KMS-11 (cell line): ENCODE results near the gene FRMD8.

ENCODE experiments used
- H2AFZ ChIP-seq: fragments of 200-600 bp; sonication (generic); 2 replicates; pipeline ENCODE4 v1.6.1; 2016; ENCODE audit warnings: antibody characterized with exemption, mixed run types, low read depth
- H3K27ac ChIP-seq: fragments of 200-600 bp; sonication (generic); 2 replicates; pipeline ENCODE4 v1.6.1; 2016; ENCODE audit warnings: mild to moderate bottlenecking, mixed run types
- H3K27me3 ChIP-seq: fragments of 200-600 bp; sonication (generic); 2 replicates; pipeline ENCODE4 v1.6.1; 2017; ENCODE audit warnings: mild to moderate bottlenecking, low read depth, mixed run types, moderate library complexity; ENCODE audit not compliant: insufficient read depth
- H3K36me3 ChIP-seq: fragments of 200-600 bp; sonication (generic); 2 replicates; pipeline ENCODE4 v1.6.1; 2017; ENCODE audit warnings: mild to moderate bottlenecking, mixed run types; ENCODE audit not compliant: insufficient read depth
- H3K4me1 ChIP-seq: fragments of 200-600 bp; sonication (generic); 2 replicates; pipeline ENCODE4 v1.6.1; 2016; ENCODE audit warnings: mild to moderate bottlenecking, low read depth, mixed run types; ENCODE audit not compliant: poor library complexity, severe bottlenecking
- H3K4me2 ChIP-seq: fragments of 200-600 bp; sonication (generic); 2 replicates; pipeline ENCODE4 v1.7.0; 2016; ENCODE audit warnings: mild to moderate bottlenecking, mixed run types
- H3K4me3 ChIP-seq: fragments of 200-600 bp; sonication (generic); IDR thresholded peaks from 2 replicates; pipeline ENCODE4 v1.6.1; 2017; ENCODE audit warnings: low read depth, low read length, mixed read lengths; ENCODE audit not compliant: insufficient read depth
- H3K79me2 ChIP-seq: fragments of 200-600 bp; sonication (generic); 2 replicates; pipeline ENCODE4 v1.6.1; 2016; ENCODE audit warnings: low read depth, mixed run types; ENCODE audit not compliant: insufficient read depth
- H3K9ac ChIP-seq: fragments of 200-600 bp; sonication (generic); 2 replicates; pipeline ENCODE4 v1.6.1; 2016; ENCODE audit warnings: mild to moderate bottlenecking, mixed run types
- H4K20me1 ChIP-seq: fragments of 200-600 bp; sonication (generic); 2 replicates; pipeline ENCODE4 v1.6.1; 2016; ENCODE audit warnings: mild to moderate bottlenecking, mixed run types; ENCODE audit not compliant: insufficient read depth
- CTCF ChIP-seq: fragments of 200-600 bp; sonication (generic); conservative IDR thresholded peaks from 2 replicates; pipeline ENCODE4 v1.6.1; 2017; ENCODE audit warnings: low read depth, mild to moderate bottlenecking, antibody characterized with exemption, low read length, moderate library complexity, mixed read lengths

The FRMD8 gene

GRCh38 chr11:65427691-65428577, 41.5 kb downstream of the FRMD8 start:
- no peaks in the 10 kb centered on the region for H3K27me3 ChIP-seq
- peaks cover 97% of the 10 kb centered on the region for H3K79me2 ChIP-seq
- H3K4me3 ChIP-seq = no peak overlapping the region
- peaks cover 33% of the 10 kb centered on the region for H4K20me1 ChIP-seq
- TF ChIP-seq CTCF = no peak
- peak overlapping the region; percentile 99; the same call in 1 of the 2 replicates for H3K9ac ChIP-seq
- no peaks in the 10 kb centered on the region for H3K36me3 ChIP-seq
- H3K27ac ChIP-seq = peak overlapping the region; percentile 100
- peak overlapping the region; percentile 36 for H3K4me2 ChIP-seq
- H3K4me1 ChIP-seq = peaks cover 82% of the 10 kb centered on the region
- H2AFZ ChIP-seq = no peak overlapping the region

GRCh38 chr11:65428578-65429067, 42.2 kb downstream of the FRMD8 start:
- Histone ChIP-seq H3K27me3 (no peaks in the 10 kb centered on the region), H2AFZ (no peak overlapping the region), H3K4me2 (peak overlapping the region; percentile 36; the same call in 1 of the 2 replicates), H3K4me3 (no peak overlapping the region), H3K27ac (peak overlapping the region; percentile 100; the same call in 1 of the 2 replicates), H3K4me1 (peaks cover 89% of the 10 kb centered on the region), H3K36me3 (no peaks in the 10 kb centered on the region), H4K20me1 (peaks cover 32% of the 10 kb centered on the region), H3K79me2 (peaks cover 96% of the 10 kb centered on the region), H3K9ac (peak overlapping the region; percentile 99; the same call in 1 of the 2 replicates)
- TF ChIP-seq CTCF = no peak

- peak overlapping the region; percentile 99; the same call in 1 of the 2 replicates for H3K9ac ChIP-seq
- peaks cover 94% of the 10 kb centered on the region for H3K79me2 ChIP-seq
- no peak overlapping the region for H2AFZ ChIP-seq
- H3K4me2 ChIP-seq = peak overlapping the region; percentile 51
- H3K4me3 ChIP-seq = no peak overlapping the region
- peaks cover 27% of the 10 kb centered on the region for H4K20me1 ChIP-seq
- H3K36me3 ChIP-seq = no peaks in the 10 kb centered on the region
- no peak for TF ChIP-seq CTCF
- H3K4me1 ChIP-seq = peaks cover 95% of the 10 kb centered on the region
- peak overlapping the region; percentile 100; the same call in 1 of the 2 replicates for H3K27ac ChIP-seq
- H3K27me3 ChIP-seq = no peaks in the 10 kb centered on the region
Observed at GRCh38 chr11:65429068-65429681, 42.7 kb downstream of the FRMD8 start.

GRCh38 chr11:65429724-65430405, 43.4 kb downstream of the FRMD8 start:
- peaks cover 100% of the 10 kb centered on the region for H3K4me1 ChIP-seq
- peak overlapping the region; percentile 100; the same call in 1 of the 2 replicates for H3K27ac ChIP-seq
- peak overlapping the region; percentile 99; the same call in 1 of the 2 replicates for H3K9ac ChIP-seq
- no peak overlapping the region for H3K4me3 ChIP-seq
- no peaks in the 10 kb centered on the region for H3K27me3 ChIP-seq
- no peaks in the 10 kb centered on the region for H3K36me3 ChIP-seq
- H2AFZ ChIP-seq = no peak overlapping the region
- H3K4me2 ChIP-seq = peak overlapping the region; percentile 51; the same call in 1 of the 2 replicates
- peaks cover 94% of the 10 kb centered on the region for H3K79me2 ChIP-seq
- TF ChIP-seq CTCF = no peak
- peaks cover 21% of the 10 kb centered on the region for H4K20me1 ChIP-seq
